Adipocyte (in vitro differentiated cells): ENCODE data around the gene EGFL8.

ENCODE experiments used
- DNase-seq: peaks from one replicate; pipeline ENCODE4 v3.0.0-alpha.2; 2015; ENCODE audit warnings: low read depth
- H3K27me3 ChIP-seq: replicated peaks from 2 replicates; pipeline ENCODE4 v1.7.0; 2013; ENCODE audit warnings: mild to moderate bottlenecking, low read length, moderate library complexity; ENCODE audit not compliant: control insufficient read depth, insufficient read depth
- H3K36me3 ChIP-seq: 2 replicates; pipeline ENCODE4 v1.7.0; 2013; ENCODE audit warnings: low read length, mild to moderate bottlenecking, moderate library complexity; ENCODE audit not compliant: control insufficient read depth, insufficient read depth, severe bottlenecking
- H3K4me1 ChIP-seq: 2 replicates; pipeline ENCODE4 v1.7.0; 2013; ENCODE audit warnings: mild to moderate bottlenecking, low read length, moderate library complexity; ENCODE audit not compliant: control insufficient read depth, insufficient read depth
- H3K4me3 ChIP-seq: 2 replicates; pipeline ENCODE4 v1.7.0; 2013; ENCODE audit warnings: mild to moderate bottlenecking, low read length, moderate library complexity
- H3K9ac ChIP-seq: 2 replicates; pipeline ENCODE4 v1.7.0; 2013; ENCODE audit warnings: mild to moderate bottlenecking, low read length, moderate library complexity
- H3K9me3 ChIP-seq: 2 replicates; pipeline ENCODE4 v1.7.0; 2013; ENCODE audit warnings: mild to moderate bottlenecking, low read length, moderate library complexity; ENCODE audit not compliant: control insufficient read depth

The EGFL8 gene

GRCh38 chr6:32147401-32148132, 16.8 kb upstream of the EGFL8 start:
- Histone ChIP-seq H3K4me1 (peaks cover 10% of the 10 kb centered on the region), H3K4me3 (peak overlapping the region; percentile 75), H3K27me3 (peaks cover 6% of the 10 kb centered on the region), H3K9me3 (no peaks in the 10 kb centered on the region), H3K36me3 (no peaks in the 10 kb centered on the region), H3K9ac (no peak overlapping the region)
- no peak for DNase-seq

- Histone ChIP-seq H3K4me3 (peak overlapping the region; percentile 75), H3K9ac (peak overlapping the region; percentile 36), H3K27me3 (peaks cover 6% of the 10 kb centered on the region), H3K36me3 (no peaks in the 10 kb centered on the region), H3K9me3 (no peaks in the 10 kb centered on the region), H3K4me1 (peaks cover 19% of the 10 kb centered on the region)
- no peak for DNase-seq
Measured at GRCh38 chr6:32148289-32149091, 15.9 kb upstream of the EGFL8 start.

GRCh38 chr6:32149092-32149755, 15.2 kb upstream of the EGFL8 start:
- Histone ChIP-seq H3K4me3 (peak overlapping the region; percentile 75), H3K9me3 (no peaks in the 10 kb centered on the region), H3K9ac (no peak overlapping the region), H3K4me1 (peaks cover 20% of the 10 kb centered on the region), H3K27me3 (peaks cover 6% of the 10 kb centered on the region), H3K36me3 (no peaks in the 10 kb centered on the region)
- DNase-seq, result no peak

GRCh38 chr6:32149932-32150870, 14.2 kb upstream of the EGFL8 start:
- Histone ChIP-seq H3K4me3 (no peak overlapping the region), H3K4me1 (peaks cover 23% of the 10 kb centered on the region), H3K27me3 (peaks cover 6% of the 10 kb centered on the region), H3K36me3 (no peaks in the 10 kb centered on the region), H3K9ac (no peak overlapping the region), H3K9me3 (no peaks in the 10 kb centered on the region)
- DNase-seq, result no peak

- no peak for DNase-seq
- Histone ChIP-seq H3K9me3 (no peaks in the 10 kb centered on the region), H3K4me1 (peaks cover 28% of the 10 kb centered on the region), H3K36me3 (no peaks in the 10 kb centered on the region), H3K27me3 (peaks cover 6% of the 10 kb centered on the region), H3K9ac (no peak overlapping the region), H3K4me3 (no peak overlapping the region)
Measured at GRCh38 chr6:32151181-32151862, 13.1 kb upstream of the EGFL8 start.

- Histone ChIP-seq H3K9me3 (no peaks in the 10 kb centered on the region), H3K9ac (peak within 1 kb of the TSS; percentile 88), H3K4me3 (peak within 1 kb of the TSS; percentile 90), H3K27me3 (peaks cover 6% of the 10 kb centered on the region), H3K36me3 (peaks cover 2% of the 10 kb centered on the region), H3K4me1 (peaks cover 28% of the 10 kb centered on the region)
- peak; percentile 44 for DNase-seq
Measured at GRCh38 chr6:32151863-32152768, 12.3 kb upstream of the EGFL8 start, which contains the start of gene PRRT1. Gene PRRT1 (minus strand): TSS chr6:32151939. CDS start chr6:32151827, 112 bp downstream.

GRCh38 chr6:32152769-32153563, 11.4 kb upstream of the EGFL8 start:
- peak; percentile 76 for DNase-seq
- peaks cover 6% of the 10 kb centered on the region for H3K27me3 ChIP-seq
- H3K4me1 ChIP-seq, result peaks cover 28% of the 10 kb centered on the region
- H3K36me3 ChIP-seq, result peaks cover 11% of the 10 kb centered on the region
- peak overlapping the region; percentile 88 for H3K9ac ChIP-seq
- H3K9me3 ChIP-seq, result no peaks in the 10 kb centered on the region
- H3K4me3 ChIP-seq, result peak overlapping the region; percentile 90

GRCh38 chr6:32153564-32154513, 10.6 kb upstream of the EGFL8 start, which contains the start of gene PPT2:
Gene PPT2 (plus strand): TSS chr6:32154141. CDS start chr6:32154595, 454 bp downstream.
- Histone ChIP-seq H3K4me3 (peak within 1 kb of the TSS; percentile 90), H3K9ac (peak within 1 kb of the TSS; percentile 88), H3K36me3 (peaks cover 20% of the 10 kb centered on the region), H3K9me3 (no peaks in the 10 kb centered on the region), H3K4me1 (peaks cover 28% of the 10 kb centered on the region), H3K27me3 (peaks cover 6% of the 10 kb centered on the region)
- DNase-seq, result peak; percentile 96
